K562 (cell line): Measurements from ENCODE around the gene PLEKHA6. TPM values are rescaled to one million over a fixed set of nuclear protein-coding genes. Genes with fewer than 3 reads are reported as not detected.

Experiments
- BHLHE40 ChIP-seq: IDR thresholded peaks from 2 replicates; pipeline ENCODE4 v1.6.1; 2011; ENCODE audit warnings: low read length, improper control_type of control experiment
- CHD1 ChIP-seq: fragments of 200-600 bp; sonication (generic); IDR thresholded peaks from one replicate; pipeline ENCODE4 v1.6.1; 2012; ENCODE audit warnings: mild to moderate bottlenecking, moderate library complexity, low read length, inconsistent platforms
- ESRRB ChIP-seq: fragments of 250-450 bp; sonication (Bioruptor Pico); IDR thresholded peaks from 2 replicates; pipeline ENCODE4 v1.5.0; 2020; ENCODE audit warnings: mild to moderate bottlenecking, moderate library complexity, borderline replicate concordance
- L3MBTL2 ChIP-seq: fragments of 450-650 bp; IDR thresholded peaks from 2 replicates; pipeline ENCODE4 v1.6.1; 2016; ENCODE audit warnings: mild to moderate bottlenecking, moderate library complexity
- NR1H2 ChIP-seq: sonication (generic); formaldehyde crosslinking; IDR thresholded peaks from 2 replicates; pipeline ENCODE4 v1.4.0; 2020; ENCODE audit warnings: mild to moderate bottlenecking, missing genetic modification reagents
- RAD21 ChIP-seq, 2 experiments: fragments of 250-450 bp in 1 of 2; fragments of 450-650 bp in 1 of 2; sonication (Bioruptor Pico) in 1 of 2; formaldehyde crosslinking in 1 of 2; IDR thresholded peaks in 1 of 2; conservative IDR thresholded peaks in 1 of 2; 2 replicates each; pipeline versions ENCODE4 v1.4.0 to v1.8.0; 2020 to 2022; ENCODE audit warnings: mild to moderate bottlenecking in 2 of 2, moderate library complexity in 1 of 2
- SMARCB1 ChIP-seq: IDR thresholded peaks from 2 replicates; pipeline ENCODE4 v1.6.1; 2011; ENCODE audit warnings: improper control_type of control experiment, low read depth; ENCODE audit not compliant: insufficient read length
- XRCC5 ChIP-seq: fragments of 200-400 bp; formaldehyde crosslinking; IDR thresholded peaks from 2 replicates; pipeline ENCODE4 v1.6.1; 2017; ENCODE audit warnings: low read depth, mild to moderate bottlenecking, low read length
- ZKSCAN3 ChIP-seq: fragments of 250-450 bp; sonication (Bioruptor Pico); IDR thresholded peaks from 2 replicates; pipeline ENCODE4 v1.4.0; 2020
- ZNF274 ChIP-seq: IDR thresholded peaks from 2 replicates; pipeline ENCODE4 v1.6.1; 2011; ENCODE audit warnings: low read depth, mild to moderate bottlenecking, low read length, moderate library complexity, borderline replicate concordance
- ZNF431 ChIP-seq: sonication (generic); formaldehyde crosslinking; IDR thresholded peaks from 2 replicates; pipeline ENCODE4 v1.8.0; 2022; ENCODE audit warnings: mild to moderate bottlenecking, missing genetic modification reagents
- ZNF445 ChIP-seq: fragments of 250-450 bp; sonication (Bioruptor Pico); IDR thresholded peaks from 2 replicates; pipeline ENCODE4 v1.4.0; 2020; ENCODE audit warnings: low read depth, mild to moderate bottlenecking, moderate library complexity
- polyA plus RNA-seq, 8 experiments: library from polyadenylated mRNA; depleted of rRNA in 4 of 8; stranded (reverse) in 5 of 8; unstranded in 3 of 8; fragments of >200 nt; fragmentation: Nextera tagmentation in 2 of 8; fragmentation: Illumina TruSeq in 1 of 8; extraction: Ambion mirVana in 2 of 8; extraction: Trizol in 1 of 8; gene quantifications; 2 replicates each; pipeline versions ENCODE4 v1.2.1 to v1.2.3, GENCODE V29; 2011 to 2014; ENCODE audit warnings: inconsistent platforms in 1 of 8, missing spikeins in 1 of 8
- total RNA-seq, 7 experiments: library from RNA; depleted of rRNA in 6 of 7; stranded (reverse); fragments of >200 nt in 6 of 7; fragmentation: Illumina TruSeq in 2 of 7; extraction: Trizol in 2 of 7; gene quantifications; 2 replicates each; pipeline versions ENCODE4 v1.2.1 to v1.2.3, GENCODE V29; 2011 to 2021; ENCODE audit warnings: low replicate concordance in 1 of 7
- TF ChIP-seq, protein P1 (sequence below): fragments of 250-450 bp; sonication (Bioruptor Pico); IDR thresholded peaks from 2 replicates; pipeline ENCODE4 v1.4.0; 2020
- TF ChIP-seq, protein P2 (sequence below), 3 experiments: IDR thresholded peaks in 2 of 3; conservative IDR thresholded peaks in 1 of 3; 2 replicates each; pipeline ENCODE4 v1.5.1; 2011 to 2012; ENCODE audit warnings: low read length in 3 of 3, mild to moderate bottlenecking in 3 of 3, control low read depth in 2 of 3, improper control_type of control experiment in 1 of 3, inconsistent platforms in 1 of 3, low read depth in 1 of 3, mixed read lengths in 1 of 3, moderate library complexity in 1 of 3; ENCODE audit not compliant: insufficient read depth in 2 of 3
- TF ChIP-seq, protein P3 (sequence below): fragments of 200-400 bp; formaldehyde crosslinking; IDR thresholded peaks from 2 replicates; pipeline ENCODE4 v1.6.1; 2017; ENCODE audit warnings: mild to moderate bottlenecking, low read depth, low read length, moderate library complexity
- TF ChIP-seq, protein P4 (sequence below): fragments of 250-450 bp; sonication (Bioruptor Pico); IDR thresholded peaks from 2 replicates; pipeline ENCODE4 v1.5.0; 2021
- TF ChIP-seq, protein P5 (sequence below): fragments of 250-450 bp; sonication (Bioruptor Pico); IDR thresholded peaks from 2 replicates; pipeline ENCODE4 v1.8.0; 2022; ENCODE audit warnings: inconsistent platforms, mild to moderate bottlenecking, moderate library complexity, borderline replicate concordance

PLEKHA6 gene
- total and polyA plus RNA-seq, 9 of the 15 experiments (the other 6 are each of a cell fraction or from before 2014, with no cell fraction given) = under 0.01 to 0.33 (median 0.01) TPM; not detected in 4

DNA sequence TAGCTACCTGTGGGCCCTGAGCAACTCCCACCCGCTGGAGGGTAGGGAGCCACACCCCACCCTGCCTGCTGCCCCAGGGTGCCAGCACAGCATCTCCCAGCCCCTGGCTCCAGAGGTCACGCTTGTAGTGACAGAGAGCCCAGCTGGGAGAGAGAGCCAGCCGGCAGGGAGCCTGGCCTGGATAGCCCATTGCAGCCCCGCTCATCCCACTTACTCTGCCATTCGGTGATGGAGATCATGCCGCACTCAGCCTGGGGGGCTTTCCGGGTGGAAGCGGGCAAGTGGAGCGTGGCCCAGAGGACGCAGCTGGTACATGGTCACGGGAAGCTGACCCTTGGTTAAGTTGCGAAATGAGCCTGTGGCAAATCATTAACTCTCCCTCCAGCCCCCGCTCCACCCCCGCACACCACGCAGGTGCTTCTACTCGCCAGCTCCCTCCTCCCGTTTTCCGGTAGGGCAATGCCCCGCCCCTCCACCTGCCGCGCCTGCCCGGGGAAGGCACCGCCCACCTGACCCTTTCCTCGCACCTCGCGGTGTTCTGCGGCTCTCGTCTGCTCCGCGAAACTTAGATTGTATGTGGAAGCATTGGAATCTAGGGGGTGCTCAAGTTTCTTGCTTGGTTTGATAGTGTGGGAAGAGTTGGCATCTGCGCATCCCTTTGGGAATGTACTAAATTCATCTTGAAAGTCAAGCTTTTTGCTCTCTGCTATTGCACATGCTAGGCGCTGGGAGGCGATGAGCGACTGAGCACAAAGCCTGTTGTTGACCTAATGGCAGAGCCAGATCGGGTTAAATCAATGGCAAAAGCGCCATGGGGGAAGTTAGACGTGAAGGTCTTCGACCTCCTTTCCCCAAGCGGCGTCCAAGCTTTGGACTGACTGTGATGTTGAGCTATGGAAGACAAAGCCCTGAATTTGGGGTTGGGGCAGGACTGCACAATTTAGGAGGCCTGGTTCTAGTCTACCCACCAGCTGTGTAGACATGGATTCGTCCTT lies 145.8 kb downstream of the PLEKHA6 start, which contains the start of gene GOLT1A (continued):
- TF ChIP-seq, protein P1, sequence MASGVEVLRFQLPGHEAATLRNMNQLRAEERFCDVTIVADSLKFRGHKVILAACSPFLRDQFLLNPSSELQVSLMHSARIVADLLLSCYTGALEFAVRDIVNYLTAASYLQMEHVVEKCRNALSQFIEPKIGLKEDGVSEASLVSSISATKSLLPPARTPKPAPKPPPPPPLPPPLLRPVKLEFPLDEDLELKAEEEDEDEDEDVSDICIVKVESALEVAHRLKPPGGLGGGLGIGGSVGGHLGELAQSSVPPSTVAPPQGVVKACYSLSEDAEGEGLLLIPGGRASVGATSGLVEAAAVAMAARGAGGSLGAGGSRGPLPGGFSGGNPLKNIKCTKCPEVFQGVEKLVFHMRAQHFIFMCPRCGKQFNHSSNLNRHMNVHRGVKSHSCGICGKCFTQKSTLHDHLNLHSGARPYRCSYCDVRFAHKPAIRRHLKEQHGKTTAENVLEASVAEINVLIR (CRISPR knock-in tag) = no peak
- TF ChIP-seq, protein P2, sequence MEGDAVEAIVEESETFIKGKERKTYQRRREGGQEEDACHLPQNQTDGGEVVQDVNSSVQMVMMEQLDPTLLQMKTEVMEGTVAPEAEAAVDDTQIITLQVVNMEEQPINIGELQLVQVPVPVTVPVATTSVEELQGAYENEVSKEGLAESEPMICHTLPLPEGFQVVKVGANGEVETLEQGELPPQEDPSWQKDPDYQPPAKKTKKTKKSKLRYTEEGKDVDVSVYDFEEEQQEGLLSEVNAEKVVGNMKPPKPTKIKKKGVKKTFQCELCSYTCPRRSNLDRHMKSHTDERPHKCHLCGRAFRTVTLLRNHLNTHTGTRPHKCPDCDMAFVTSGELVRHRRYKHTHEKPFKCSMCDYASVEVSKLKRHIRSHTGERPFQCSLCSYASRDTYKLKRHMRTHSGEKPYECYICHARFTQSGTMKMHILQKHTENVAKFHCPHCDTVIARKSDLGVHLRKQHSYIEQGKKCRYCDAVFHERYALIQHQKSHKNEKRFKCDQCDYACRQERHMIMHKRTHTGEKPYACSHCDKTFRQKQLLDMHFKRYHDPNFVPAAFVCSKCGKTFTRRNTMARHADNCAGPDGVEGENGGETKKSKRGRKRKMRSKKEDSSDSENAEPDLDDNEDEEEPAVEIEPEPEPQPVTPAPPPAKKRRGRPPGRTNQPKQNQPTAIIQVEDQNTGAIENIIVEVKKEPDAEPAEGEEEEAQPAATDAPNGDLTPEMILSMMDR (IDR thresholded peaks at IDR 0.05 in 2 of 3, conservative IDR thresholded peaks at IDR 0.05 in 1 of 3; ENCODE audit: insufficient read depth in 2 of 3, low read depth in 1 of 3, low read length in 3 of 3) = peak; percentile 78 to 90 (median 87)
- TF ChIP-seq SMARCB1 (no peak), XRCC5 (no peak), ESRRB (no peak), ZKSCAN3 (CRISPR knock-in tag) (no peak), ZNF431 (CRISPR knock-in tag) (no peak), RAD21 (CRISPR knock-in tag; conservative IDR thresholded peaks at IDR 0.05 in 1 of 2, IDR thresholded peaks at IDR 0.05 in 1 of 2) (peak; percentile 93 to 97), CHD1 (no peak), BHLHE40 (no peak), ZNF274 (no peak), NR1H2 (CRISPR knock-in tag) (no peak), ZNF445 (CRISPR knock-in tag) (no peak), L3MBTL2 (peak; percentile 93)
- TF ChIP-seq, protein P3, sequence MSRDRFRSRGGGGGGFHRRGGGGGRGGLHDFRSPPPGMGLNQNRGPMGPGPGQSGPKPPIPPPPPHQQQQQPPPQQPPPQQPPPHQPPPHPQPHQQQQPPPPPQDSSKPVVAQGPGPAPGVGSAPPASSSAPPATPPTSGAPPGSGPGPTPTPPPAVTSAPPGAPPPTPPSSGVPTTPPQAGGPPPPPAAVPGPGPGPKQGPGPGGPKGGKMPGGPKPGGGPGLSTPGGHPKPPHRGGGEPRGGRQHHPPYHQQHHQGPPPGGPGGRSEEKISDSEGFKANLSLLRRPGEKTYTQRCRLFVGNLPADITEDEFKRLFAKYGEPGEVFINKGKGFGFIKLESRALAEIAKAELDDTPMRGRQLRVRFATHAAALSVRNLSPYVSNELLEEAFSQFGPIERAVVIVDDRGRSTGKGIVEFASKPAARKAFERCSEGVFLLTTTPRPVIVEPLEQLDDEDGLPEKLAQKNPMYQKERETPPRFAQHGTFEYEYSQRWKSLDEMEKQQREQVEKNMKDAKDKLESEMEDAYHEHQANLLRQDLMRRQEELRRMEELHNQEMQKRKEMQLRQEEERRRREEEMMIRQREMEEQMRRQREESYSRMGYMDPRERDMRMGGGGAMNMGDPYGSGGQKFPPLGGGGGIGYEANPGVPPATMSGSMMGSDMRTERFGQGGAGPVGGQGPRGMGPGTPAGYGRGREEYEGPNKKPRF = no peak
- TF ChIP-seq, protein P4, sequence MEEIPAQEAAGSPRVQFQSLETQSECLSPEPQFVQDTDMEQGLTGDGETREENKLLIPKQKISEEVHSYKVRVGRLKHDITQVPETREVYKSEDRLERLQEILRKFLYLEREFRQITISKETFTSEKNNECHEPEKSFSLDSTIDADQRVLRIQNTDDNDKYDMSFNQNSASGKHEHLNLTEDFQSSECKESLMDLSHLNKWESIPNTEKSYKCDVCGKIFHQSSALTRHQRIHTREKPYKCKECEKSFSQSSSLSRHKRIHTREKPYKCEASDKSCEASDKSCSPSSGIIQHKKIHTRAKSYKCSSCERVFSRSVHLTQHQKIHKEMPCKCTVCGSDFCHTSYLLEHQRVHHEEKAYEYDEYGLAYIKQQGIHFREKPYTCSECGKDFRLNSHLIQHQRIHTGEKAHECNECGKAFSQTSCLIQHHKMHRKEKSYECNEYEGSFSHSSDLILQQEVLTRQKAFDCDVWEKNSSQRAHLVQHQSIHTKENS (CRISPR knock-in tag) = no peak
- TF ChIP-seq, protein P5, sequence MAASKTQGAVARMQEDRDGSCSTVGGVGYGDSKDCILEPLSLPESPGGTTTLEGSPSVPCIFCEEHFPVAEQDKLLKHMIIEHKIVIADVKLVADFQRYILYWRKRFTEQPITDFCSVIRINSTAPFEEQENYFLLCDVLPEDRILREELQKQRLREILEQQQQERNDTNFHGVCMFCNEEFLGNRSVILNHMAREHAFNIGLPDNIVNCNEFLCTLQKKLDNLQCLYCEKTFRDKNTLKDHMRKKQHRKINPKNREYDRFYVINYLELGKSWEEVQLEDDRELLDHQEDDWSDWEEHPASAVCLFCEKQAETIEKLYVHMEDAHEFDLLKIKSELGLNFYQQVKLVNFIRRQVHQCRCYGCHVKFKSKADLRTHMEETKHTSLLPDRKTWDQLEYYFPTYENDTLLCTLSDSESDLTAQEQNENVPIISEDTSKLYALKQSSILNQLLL (CRISPR knock-in tag) = no peak
